ENCODE results near the gene TNNI2.

TNNI2 gene

GRCh38 chr11:1832211-1832919, 6.4 kb upstream of the TNNI2 start:
- in situ Hi-C loops (cut with HindIII; ENCODE audit: low sequenced_read_pairs), result no loop called here

GRCh38 chr11:1832920-1833295, 5.9 kb upstream of the TNNI2 start:
- in situ Hi-C loops (cut with HindIII; ENCODE audit: low sequenced_read_pairs), result no loop called here

GRCh38 chr11:1834062-1834610, 4.6 kb upstream of the TNNI2 start:
- in situ Hi-C loops (cut with HindIII; ENCODE audit: low sequenced_read_pairs), result no loop called here

- in situ Hi-C loops (cut with HindIII; ENCODE audit: low sequenced_read_pairs), result no loop called here
Observed at GRCh38 chr11:1834779-1835670, 3.8 kb upstream of the TNNI2 start, which contains the start of gene SYT8. Gene SYT8, plus strand, starts transcription at chr11:1834990. Its CDS starts 116 bp downstream, at chr11:1835106.

- in situ Hi-C loops (cut with HindIII; ENCODE audit: low sequenced_read_pairs), result no loop called here
Observed at GRCh38 chr11:1835671-1836010, 3.1 kb upstream of the TNNI2 start.

GRCh38 chr11:1836011-1836945, 2.5 kb upstream of the TNNI2 start:
- in situ Hi-C loops (cut with HindIII; ENCODE audit: low sequenced_read_pairs), result no loop called here

GRCh38 chr11:1837171-1838076, 1.4 kb upstream of the TNNI2 start:
- in situ Hi-C loops (cut with HindIII; ENCODE audit: low sequenced_read_pairs), result no loop called here

- in situ Hi-C loops (cut with HindIII; ENCODE audit: low sequenced_read_pairs), result no loop called here
Observed at GRCh38 chr11:1838077-1838425, 730 bp upstream of the TNNI2 start.

GRCh38 chr11:1839204-1839923, 583 bp downstream of the TNNI2 start:
- in situ Hi-C loops (cut with HindIII; ENCODE audit: low sequenced_read_pairs), result no loop called here

- in situ Hi-C loops (cut with HindIII; ENCODE audit: low sequenced_read_pairs), result no loop called here
Observed at GRCh38 chr11:1839924-1840779, 1.4 kb downstream of the TNNI2 start.

GRCh38 chr11:1840780-1841480, 2.1 kb downstream of the TNNI2 start:
- in situ Hi-C loops (cut with HindIII; ENCODE audit: low sequenced_read_pairs), result no loop called here

- in situ Hi-C loops (cut with HindIII; ENCODE audit: low sequenced_read_pairs), result no loop called here
Observed at GRCh38 chr11:1841511-1842148, 2.8 kb downstream of the TNNI2 start.

- in situ Hi-C loops (cut with HindIII; ENCODE audit: low sequenced_read_pairs), result no loop called here
Observed at GRCh38 chr11:1842149-1843097, 3.6 kb downstream of the TNNI2 start.

- in situ Hi-C loops (cut with HindIII; ENCODE audit: low sequenced_read_pairs), result no loop called here
Observed at GRCh38 chr11:1843098-1843473, 4.3 kb downstream of the TNNI2 start.

GRCh38 chr11:1843796-1844195, 5.0 kb downstream of the TNNI2 start:
- in situ Hi-C loops (cut with HindIII; ENCODE audit: low sequenced_read_pairs), result no loop called here
